Measurements from ENCODE around the gene GPR89A.
"Not testable (repeated sequence)": the region's sequence is repeated elsewhere in the genome, so short reads cannot be mapped to it uniquely, and the experiment has no call there.

The GPR89A gene

DNA sequence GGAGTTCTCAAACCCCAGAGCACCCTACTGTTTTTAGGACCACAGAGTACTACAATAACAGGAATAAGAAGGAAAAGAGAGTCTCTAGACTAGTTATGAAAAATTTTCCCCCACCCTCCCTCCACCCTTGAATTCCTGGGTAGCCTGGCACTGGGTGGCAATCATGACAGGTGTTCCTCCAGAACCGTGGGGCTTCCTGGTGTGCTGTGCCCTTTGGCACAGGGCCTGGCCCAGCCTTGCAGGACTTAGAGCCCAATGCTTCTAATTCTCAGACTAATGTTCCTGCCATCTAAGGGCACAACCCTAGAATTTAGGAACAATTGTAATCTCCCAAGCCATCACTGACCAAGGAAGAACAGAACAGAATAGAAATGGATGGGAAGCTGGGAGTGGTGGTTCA, 110.0 kb downstream of the GPR89A start:
- no peak for DNase-seq (ENCODE audit: low spot score)

DNA sequence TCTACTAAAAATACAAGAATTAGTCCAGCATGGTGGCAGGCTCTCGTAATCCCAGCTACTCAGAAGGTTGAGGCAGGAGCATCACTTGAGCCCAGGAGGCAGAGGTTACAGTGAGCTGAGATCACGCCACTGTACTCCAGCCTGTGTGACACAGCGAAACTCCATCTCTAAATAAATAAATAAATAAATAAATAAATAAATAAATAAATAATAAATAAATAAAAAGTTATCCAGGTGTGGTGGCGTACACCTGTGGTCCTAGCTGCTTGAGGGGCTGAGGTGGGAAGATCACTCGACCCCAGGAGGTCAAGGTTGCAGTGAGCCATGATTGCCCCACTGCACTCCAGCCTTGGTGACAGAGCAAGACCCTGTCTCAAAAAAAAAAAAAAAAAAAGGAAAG, 110.7 kb downstream of the GPR89A start:
- not testable (repeated sequence) for DNase-seq (ENCODE audit: low spot score)

DNA sequence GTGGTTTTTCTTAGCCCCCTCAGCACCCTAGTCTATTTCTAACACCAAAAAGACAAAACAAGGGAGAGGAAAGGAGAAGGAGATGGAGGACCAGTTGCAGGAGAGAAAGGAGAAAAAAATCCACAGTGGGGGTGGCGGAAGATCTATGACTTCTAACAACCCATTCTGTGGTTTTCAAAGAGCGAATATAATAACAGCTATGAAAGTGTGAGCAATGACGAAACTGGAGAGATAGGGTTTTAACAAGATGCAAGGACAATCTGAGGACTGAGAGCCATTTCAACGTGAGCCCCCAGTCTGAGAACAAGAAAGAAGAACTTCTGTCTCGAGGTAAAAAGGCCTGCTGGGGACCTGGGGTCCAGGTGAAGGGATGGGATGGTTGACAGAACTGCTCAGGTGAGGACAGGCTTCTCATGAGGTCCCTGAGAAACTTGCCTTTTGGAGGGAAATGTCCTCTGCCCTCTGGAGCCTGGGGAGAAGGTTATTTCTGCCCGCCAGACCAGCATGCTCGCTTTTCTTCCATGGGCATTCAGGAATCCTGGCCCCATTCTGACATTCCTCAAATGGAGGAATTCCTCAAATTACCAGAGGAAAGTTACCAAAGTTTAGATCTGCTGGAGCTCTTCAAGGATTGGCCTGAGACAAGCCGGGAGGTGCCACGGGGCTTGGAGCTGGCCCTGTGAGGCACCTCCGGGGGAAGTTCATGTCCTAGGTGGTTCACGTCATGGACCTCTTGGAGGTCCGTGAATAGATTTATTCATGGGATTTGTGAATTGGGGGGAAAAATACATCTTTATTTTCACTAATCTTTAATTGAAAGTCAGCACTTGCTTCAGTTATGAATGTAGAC, 111.7 kb downstream of the GPR89A start, which contains the start of gene CD160:
CD160 (plus strand) TSS at position 270 of the 850 bp plus-strand sequence. CDS start 8,829 bp downstream, outside the sequence.
- DNase-seq (ENCODE audit: low spot score): no peak

Measured in CD4-positive, alpha-beta T cell treated with Interleukin-6 at 100 ng/mL for 8 hours (primary cell).